ENCODE measurements around the gene PLXNA4. TPM values are rescaled to one million over a fixed set of nuclear protein-coding genes. Genes with fewer than 3 reads are reported as not detected.

Gene PLXNA4
- total RNA-seq, 1 experiment from 2014 or later, result 0.81 TPM

DNA sequence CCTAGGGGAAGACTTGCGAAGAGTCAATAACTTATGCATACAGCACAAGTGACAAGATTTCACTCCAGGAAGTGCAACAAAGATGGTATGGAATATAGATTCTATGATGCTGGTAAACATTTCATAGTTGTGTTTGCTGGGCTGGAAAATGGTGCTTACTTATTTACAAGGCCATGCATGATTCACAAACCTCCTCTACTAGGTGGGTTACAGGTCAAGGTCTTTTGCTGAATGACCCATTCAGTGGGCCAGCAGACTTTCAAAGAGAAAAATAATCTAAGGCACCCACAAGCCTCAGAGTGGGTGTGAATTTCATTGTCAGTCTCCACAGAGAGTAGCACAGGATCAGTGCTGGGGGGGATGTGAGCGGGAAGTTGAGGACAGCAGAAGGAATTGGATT, 378.5 kb downstream of the PLXNA4 start (continued):
- TF ChIP-seq ARID4B (CRISPR knock-in tag; IDR thresholded peaks at IDR 0.05; ENCODE audit: borderline replicate concordance) (no peak), SMAD3 (CRISPR knock-in tag; IDR thresholded peaks at IDR 0.05; ENCODE audit: borderline replicate concordance) (no peak), ZNF219 (CRISPR knock-in tag; IDR thresholded peaks at IDR 0.05; ENCODE audit: borderline replicate concordance) (no peak)

- POLR2A ChIA-PET, result no interaction called here
- CTCF ChIA-PET, result no interaction called here
Observed at GRCh38 chr7:132193898-132194297, 382.4 kb downstream of the PLXNA4 start.

DNA sequence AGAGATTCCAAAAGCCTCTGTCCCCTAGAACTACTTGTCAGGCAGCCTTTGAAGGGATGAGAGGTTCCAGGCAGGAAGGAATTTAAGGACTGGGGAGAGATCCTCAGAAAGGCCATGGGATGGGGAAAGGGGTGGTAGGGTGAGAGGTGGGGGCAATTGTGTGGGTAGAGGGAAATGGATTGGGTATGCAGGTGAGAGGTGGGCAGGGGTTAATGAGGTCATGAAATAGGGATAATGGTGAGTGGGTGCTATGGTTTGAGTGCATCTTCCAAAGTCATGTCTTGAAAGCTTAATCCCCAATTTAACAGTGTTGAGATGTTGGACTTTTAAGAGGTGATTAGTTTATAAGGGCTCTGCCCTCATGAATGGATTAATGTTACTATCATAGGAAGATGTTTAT, 383.5 kb downstream of the PLXNA4 start:
- Mint-ChIP-seq H3K4me3 (no peak overlapping the region), H3K9me3 (peaks cover 3% of the 10 kb centered on the region; the same call in 1 of the 2 replicates), H3K4me1 (peaks cover 33% of the 10 kb centered on the region), H3K27me3 (ENCODE audit: low read depth) (peaks cover 10% of the 10 kb centered on the region), H3K36me3 (peaks cover 3% of the 10 kb centered on the region), H3K27ac (no peak overlapping the region)
- ChIA-PET CTCF (no interaction called here), POLR2A (no interaction called here)
- ATAC-seq (no peak), DNase-seq (ENCODE audit: low spot score) (no peak)
- TF ChIP-seq OVOL2 (CRISPR knock-in tag; IDR thresholded peaks at IDR 0.05; ENCODE audit: borderline replicate concordance) (no peak), TP53 (CRISPR knock-in tag; IDR thresholded peaks at IDR 0.05) (no peak), EMX1 (CRISPR knock-in tag; IDR thresholded peaks at IDR 0.05) (no peak), PRRX2 (CRISPR knock-in tag; IDR thresholded peaks at IDR 0.05) (no peak), ZNF232 (CRISPR knock-in tag; IDR thresholded peaks at IDR 0.05) (no peak)
- TF ChIP-seq, protein P1, sequence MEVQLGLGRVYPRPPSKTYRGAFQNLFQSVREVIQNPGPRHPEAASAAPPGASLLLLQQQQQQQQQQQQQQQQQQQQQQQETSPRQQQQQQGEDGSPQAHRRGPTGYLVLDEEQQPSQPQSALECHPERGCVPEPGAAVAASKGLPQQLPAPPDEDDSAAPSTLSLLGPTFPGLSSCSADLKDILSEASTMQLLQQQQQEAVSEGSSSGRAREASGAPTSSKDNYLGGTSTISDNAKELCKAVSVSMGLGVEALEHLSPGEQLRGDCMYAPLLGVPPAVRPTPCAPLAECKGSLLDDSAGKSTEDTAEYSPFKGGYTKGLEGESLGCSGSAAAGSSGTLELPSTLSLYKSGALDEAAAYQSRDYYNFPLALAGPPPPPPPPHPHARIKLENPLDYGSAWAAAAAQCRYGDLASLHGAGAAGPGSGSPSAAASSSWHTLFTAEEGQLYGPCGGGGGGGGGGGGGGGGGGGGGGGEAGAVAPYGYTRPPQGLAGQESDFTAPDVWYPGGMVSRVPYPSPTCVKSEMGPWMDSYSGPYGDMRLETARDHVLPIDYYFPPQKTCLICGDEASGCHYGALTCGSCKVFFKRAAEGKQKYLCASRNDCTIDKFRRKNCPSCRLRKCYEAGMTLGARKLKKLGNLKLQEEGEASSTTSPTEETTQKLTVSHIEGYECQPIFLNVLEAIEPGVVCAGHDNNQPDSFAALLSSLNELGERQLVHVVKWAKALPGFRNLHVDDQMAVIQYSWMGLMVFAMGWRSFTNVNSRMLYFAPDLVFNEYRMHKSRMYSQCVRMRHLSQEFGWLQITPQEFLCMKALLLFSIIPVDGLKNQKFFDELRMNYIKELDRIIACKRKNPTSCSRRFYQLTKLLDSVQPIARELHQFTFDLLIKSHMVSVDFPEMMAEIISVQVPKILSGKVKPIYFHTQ (CRISPR knock-in tag; IDR thresholded peaks at IDR 0.05), result no peak
- TF ChIP-seq, protein P2, sequence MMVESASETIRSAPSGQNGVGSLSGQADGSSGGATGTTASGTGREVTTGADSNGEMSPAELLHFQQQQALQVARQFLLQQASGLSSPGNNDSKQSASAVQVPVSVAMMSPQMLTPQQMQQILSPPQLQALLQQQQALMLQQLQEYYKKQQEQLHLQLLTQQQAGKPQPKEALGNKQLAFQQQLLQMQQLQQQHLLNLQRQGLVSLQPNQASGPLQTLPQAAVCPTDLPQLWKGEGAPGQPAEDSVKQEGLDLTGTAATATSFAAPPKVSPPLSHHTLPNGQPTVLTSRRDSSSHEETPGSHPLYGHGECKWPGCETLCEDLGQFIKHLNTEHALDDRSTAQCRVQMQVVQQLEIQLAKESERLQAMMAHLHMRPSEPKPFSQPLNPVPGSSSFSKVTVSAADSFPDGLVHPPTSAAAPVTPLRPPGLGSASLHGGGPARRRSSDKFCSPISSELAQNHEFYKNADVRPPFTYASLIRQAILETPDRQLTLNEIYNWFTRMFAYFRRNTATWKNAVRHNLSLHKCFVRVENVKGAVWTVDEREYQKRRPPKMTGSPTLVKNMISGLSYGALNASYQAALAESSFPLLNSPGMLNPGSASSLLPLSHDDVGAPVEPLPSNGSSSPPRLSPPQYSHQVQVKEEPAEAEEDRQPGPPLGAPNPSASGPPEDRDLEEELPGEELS (CRISPR knock-in tag; IDR thresholded peaks at IDR 0.05), result no peak
- TF ChIP-seq, protein P3, sequence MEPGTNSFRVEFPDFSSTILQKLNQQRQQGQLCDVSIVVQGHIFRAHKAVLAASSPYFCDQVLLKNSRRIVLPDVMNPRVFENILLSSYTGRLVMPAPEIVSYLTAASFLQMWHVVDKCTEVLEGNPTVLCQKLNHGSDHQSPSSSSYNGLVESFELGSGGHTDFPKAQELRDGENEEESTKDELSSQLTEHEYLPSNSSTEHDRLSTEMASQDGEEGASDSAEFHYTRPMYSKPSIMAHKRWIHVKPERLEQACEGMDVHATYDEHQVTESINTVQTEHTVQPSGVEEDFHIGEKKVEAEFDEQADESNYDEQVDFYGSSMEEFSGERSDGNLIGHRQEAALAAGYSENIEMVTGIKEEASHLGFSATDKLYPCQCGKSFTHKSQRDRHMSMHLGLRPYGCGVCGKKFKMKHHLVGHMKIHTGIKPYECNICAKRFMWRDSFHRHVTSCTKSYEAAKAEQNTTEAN (CRISPR knock-in tag; IDR thresholded peaks at IDR 0.05), result no peak

More at GRCh38 chr7:132193898-132194297, 382.4 kb downstream of the PLXNA4 start:
- DNase-seq (ENCODE audit: low spot score) (no peak), ATAC-seq (no peak)
- Mint-ChIP-seq H3K4me3 (no peak overlapping the region), H3K9me3 (no peaks in the 10 kb centered on the region), H3K27me3 (ENCODE audit: low read depth) (peaks cover 10% of the 10 kb centered on the region), H3K36me3 (no peaks in the 10 kb centered on the region), H3K4me1 (peaks cover 26% of the 10 kb centered on the region), H3K27ac (no peak overlapping the region)
- TF ChIP-seq, protein P4, sequence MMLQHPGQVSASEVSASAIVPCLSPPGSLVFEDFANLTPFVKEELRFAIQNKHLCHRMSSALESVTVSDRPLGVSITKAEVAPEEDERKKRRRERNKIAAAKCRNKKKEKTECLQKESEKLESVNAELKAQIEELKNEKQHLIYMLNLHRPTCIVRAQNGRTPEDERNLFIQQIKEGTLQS (CRISPR knock-in tag; conservative IDR thresholded peaks at IDR 0.05), result no peak
- TF ChIP-seq NR1H2 (CRISPR knock-in tag; IDR thresholded peaks at IDR 0.05), result no peak
- no peak for TF ChIP-seq EMX1 (CRISPR knock-in tag; IDR thresholded peaks at IDR 0.05)
- TF ChIP-seq GRHL2 (CRISPR knock-in tag; IDR thresholded peaks at IDR 0.05; ENCODE audit: insufficient replicate concordance, severe bottlenecking), result no peak
- TF ChIP-seq, protein P5, sequence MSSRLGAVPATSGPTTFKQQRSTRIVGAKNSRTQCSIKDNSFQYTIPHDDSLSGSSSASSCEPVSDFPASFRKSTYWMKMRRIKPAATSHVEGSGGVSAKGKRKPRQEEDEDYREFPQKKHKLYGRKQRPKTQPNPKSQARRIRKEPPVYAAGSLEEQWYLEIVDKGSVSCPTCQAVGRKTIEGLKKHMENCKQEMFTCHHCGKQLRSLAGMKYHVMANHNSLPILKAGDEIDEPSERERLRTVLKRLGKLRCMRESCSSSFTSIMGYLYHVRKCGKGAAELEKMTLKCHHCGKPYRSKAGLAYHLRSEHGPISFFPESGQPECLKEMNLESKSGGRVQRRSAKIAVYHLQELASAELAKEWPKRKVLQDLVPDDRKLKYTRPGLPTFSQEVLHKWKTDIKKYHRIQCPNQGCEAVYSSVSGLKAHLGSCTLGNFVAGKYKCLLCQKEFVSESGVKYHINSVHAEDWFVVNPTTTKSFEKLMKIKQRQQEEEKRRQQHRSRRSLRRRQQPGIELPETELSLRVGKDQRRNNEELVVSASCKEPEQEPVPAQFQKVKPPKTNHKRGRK (CRISPR knock-in tag; IDR thresholded peaks at IDR 0.05; ENCODE audit: borderline replicate concordance), result no peak
- TF ChIP-seq SMAD3 (CRISPR knock-in tag; IDR thresholded peaks at IDR 0.05; ENCODE audit: borderline replicate concordance), result no peak
- no peak for TF ChIP-seq FOXJ3 (CRISPR knock-in tag; IDR thresholded peaks at IDR 0.05; ENCODE audit: borderline replicate concordance)
- TF ChIP-seq, protein P6, sequence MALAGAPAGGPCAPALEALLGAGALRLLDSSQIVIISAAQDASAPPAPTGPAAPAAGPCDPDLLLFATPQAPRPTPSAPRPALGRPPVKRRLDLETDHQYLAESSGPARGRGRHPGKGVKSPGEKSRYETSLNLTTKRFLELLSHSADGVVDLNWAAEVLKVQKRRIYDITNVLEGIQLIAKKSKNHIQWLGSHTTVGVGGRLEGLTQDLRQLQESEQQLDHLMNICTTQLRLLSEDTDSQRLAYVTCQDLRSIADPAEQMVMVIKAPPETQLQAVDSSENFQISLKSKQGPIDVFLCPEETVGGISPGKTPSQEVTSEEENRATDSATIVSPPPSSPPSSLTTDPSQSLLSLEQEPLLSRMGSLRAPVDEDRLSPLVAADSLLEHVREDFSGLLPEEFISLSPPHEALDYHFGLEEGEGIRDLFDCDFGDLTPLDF (CRISPR knock-in tag; IDR thresholded peaks at IDR 0.05), result no peak
- TF ChIP-seq CBFB (CRISPR knock-in tag; IDR thresholded peaks at IDR 0.05; ENCODE audit: low read depth), result no peak
- TF ChIP-seq, protein P3 (CRISPR knock-in tag; IDR thresholded peaks at IDR 0.05), result no peak
- TF ChIP-seq ZNF138 (CRISPR knock-in tag; conservative IDR thresholded peaks at IDR 0.05), result no peak

All from WTC11 (cell line).